KG1 (cell line): ENCODE measurements around the gene RASD1.
"Not testable (repeated sequence)": the region's sequence is repeated elsewhere in the genome, so short reads cannot be mapped to it uniquely, and the experiment has no call there.

Source experiments
- DNase-seq: peaks from one replicate; lab custom pipeline; 2025; lab: John Stamatoyannopoulos, UW

RASD1 gene

DNA sequence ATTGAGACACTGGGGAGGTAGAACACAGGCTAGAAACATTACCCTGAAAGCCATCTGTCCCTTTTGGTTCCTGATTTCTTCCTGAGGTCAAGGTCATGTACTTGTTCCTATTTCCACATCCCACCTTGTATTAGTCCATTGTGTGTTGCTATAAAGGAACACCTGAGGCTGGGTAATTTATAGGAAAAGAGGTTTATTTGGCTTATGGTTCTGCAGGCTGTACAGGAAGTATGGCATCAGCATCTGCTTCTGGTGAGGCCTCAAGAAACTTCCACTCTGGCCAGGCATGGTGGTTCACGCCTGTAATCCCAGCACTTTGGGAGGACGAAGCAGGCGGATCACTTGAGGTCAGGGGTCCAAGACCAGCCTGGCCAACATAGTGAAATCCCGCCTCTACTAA lies 26.8 kb downstream of the RASD1 start:
- DNase-seq = no peak

GRCh38 chr17:17468217-17469010 lies 27.8 kb downstream of the RASD1 start:
- DNase-seq = no peak

DNA sequence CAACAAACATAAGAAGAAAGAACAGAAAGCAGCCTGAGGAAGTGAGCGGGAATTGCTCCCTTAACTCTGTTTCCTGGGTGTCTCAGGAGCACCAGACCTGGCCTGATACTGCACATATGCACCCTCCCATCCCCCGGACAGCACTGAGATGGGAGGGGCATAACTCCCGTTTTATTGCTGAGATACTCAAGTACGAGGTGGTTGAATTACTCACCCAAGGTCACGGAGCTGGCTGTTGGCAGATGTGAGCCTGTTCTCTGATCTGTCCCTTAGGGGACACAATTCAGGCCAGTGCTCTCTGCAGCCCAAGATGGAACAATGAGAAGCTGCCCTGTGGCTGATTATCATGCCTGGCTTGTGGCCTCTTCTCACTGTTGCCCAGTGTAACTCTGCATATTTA lies 28.5 kb downstream of the RASD1 start:
- DNase-seq = no peak

DNA sequence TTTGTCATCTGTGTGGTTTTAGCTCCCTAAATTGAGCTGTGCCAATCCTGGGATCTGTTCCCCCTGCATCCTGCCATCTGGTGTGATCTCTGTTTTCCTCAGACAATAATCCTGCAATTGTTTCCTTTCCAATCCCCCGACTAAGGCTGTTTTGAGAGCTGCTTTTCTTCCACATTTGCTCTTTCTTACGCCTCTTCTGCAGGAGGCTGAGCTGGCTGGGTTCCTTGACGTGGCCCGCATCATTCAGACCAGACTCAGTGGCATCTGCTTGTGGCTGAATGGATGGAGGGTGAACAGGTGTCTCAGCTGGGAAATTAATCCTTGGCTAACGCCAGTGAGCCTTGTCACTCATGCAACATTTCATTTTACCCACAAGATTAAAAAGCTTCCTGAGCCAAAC lies 29.2 kb downstream of the RASD1 start:
- DNase-seq = no peak

GRCh38 chr17:17466511-17466910 lies 29.7 kb downstream of the RASD1 start:
- no peak for DNase-seq

DNA sequence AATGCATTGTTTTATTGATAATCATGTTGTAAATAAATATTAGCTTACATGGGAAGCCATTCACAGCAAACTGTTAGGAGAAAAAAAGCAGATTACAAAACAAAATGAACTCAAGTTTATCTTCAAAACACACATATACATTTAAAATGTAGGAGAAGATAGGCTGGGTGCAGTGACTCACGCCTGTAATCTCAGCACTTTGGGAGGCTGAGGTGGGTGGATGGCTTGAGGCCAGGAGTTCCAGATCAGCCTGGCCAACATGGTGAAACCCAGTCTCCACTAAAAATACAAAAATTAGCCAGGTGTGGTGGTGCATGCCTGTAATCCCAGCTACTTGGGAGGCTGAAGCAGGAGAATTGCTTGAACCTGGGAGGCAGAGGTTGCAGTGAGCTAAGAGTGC lies 30.3 kb downstream of the RASD1 start:
- DNase-seq = not testable (repeated sequence)

DNA sequence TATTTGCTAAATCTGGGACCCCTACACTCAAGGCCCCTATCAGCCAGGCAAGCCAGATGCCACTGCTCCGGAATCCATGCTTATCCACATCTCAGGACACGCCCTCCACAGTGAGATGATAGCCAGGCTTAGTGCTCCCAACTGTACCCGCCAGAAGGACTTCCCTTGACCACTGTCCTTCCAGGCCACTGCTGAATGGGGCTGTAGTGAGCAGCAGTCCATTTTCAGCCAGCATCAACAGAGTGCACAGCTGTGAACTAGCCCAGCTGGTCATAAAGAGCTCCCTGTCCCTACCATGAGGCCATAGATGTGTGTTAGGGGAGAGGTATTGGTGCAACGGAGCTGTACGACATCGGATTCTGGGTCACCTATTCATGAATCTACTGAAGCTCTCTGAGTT lies 32.4 kb downstream of the RASD1 start:
- DNase-seq = no peak

GRCh38 chr17:17462048-17462824 lies 34.0 kb downstream of the RASD1 start:
- DNase-seq = no peak

DNA sequence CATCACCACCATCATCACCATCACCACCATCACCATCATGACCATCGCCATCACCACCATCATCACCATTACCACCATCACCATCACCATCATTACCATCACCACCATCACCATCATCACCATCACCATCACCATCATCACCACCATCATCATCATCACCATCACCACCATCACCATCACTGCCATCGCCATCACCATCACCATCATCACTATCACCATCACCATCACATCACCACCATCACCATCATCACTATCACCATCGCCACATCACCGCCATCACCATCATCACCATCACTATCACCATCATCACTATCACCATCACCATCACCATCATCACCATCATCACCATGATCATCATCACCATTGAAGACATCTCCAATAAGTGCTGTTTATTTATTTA lies 36.2 kb downstream of the RASD1 start:
- DNase-seq = no peak

DNA sequence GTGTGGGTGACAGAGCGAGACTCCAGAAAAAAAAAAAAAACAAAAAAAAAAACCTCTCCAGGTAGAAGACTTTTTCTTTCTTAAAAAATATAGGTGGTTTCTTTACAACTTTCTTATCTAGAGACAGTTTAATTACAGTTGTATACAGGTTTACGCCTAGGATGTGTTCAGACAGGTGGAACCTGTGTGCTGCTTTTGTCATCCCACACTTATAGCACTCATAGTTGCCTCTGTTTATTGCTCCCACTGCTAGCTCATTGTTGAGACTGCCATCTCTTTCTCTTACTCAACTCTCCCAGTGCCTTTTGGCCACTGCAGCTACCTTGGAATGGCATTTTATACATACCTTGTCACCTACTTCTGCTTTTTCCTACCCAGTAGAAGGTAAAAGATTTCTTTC lies 38.5 kb downstream of the RASD1 start:
- DNase-seq = no peak

GRCh38 chr17:17456251-17456650 lies 39.9 kb downstream of the RASD1 start:
- no peak for DNase-seq

- DNase-seq = no peak
These were observed 41.0 kb downstream of the RASD1 start for GRCh38 chr17:17455173-17455572.

DNA sequence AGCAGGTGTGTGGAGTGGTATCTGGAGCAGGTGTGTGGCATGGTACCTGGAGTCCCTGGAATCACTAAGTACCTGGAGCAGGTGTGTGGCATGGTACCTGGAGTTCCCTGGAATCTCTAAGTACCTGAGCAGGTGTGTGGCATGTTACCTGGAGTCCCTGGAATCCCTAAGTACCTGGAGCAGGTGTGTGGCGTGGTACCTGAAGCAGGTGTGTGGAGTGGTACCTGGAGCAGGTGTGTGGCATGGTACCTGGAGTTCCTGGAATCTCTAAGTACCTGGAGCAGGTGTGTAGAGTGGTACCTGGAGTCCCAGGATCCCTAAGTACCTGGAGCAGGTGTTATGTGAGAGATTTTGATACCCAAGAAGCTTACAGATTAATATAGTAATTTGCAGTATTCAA lies 41.5 kb downstream of the RASD1 start:
- DNase-seq = not testable (repeated sequence)

- no peak for DNase-seq
These were observed 41.9 kb downstream of the RASD1 start for GRCh38 chr17:17454276-17454675.

- DNase-seq = no peak
These were observed 43.1 kb downstream of the RASD1 start for GRCh38 chr17:17453088-17453487.

DNA sequence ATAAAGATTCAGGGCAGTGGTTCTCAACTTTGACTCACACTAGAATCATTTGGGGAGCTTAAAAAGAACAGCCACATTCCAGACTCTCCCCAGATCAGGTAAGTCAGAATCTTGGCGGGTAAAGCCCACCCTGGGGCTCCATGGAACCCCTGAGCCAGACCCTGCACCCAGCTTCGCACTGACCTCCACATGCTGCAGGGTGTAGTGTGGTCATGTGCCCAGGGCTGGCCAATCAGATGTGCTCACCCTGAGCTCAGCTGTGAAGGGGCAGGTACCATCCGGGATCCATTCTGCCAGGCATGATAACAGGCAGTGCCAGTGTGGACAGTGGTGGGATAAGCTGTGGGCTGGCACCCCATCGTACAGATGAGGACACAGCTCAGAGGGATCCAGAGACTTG lies 47.5 kb downstream of the RASD1 start:
- DNase-seq = no peak

- no peak for DNase-seq
These were observed 48.1 kb downstream of the RASD1 start for GRCh38 chr17:17448076-17448475.

- no peak for DNase-seq
These were observed 48.9 kb downstream of the RASD1 start for GRCh38 chr17:17447264-17447663.

DNA sequence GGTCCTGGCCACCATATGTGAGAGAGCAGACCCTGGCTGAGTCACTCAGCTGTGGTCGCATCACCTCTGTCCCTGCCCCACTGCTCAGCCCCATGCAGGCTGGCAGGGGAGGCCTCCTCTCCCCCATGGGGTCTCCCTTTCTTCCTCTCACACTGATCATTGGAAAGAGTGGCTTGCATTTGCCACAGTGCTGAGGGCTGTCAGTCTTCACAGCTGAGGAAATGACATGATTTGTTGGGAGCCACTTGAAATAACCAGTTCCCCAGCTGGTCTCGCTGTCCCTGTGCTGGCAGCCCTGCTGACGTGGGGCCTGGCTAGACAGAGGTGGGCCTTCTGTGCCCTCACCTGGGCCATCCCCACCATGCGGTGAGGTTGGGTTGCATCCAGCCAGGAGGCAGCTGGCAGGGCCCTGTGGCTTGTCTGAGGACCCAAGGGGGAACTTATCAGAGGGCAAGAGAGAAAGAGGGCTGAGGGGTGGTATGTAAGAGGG lies 49.5 kb downstream of the RASD1 start:
- DNase-seq = no peak

- DNase-seq = no peak
These were observed 50.1 kb downstream of the RASD1 start for GRCh38 chr17:17445925-17446665.

GRCh38 chr17:17445296-17445924 lies 50.8 kb downstream of the RASD1 start:
- DNase-seq = no peak
